Smooth muscle cell of the brain vasculature (primary cell): ENCODE results near the gene ACOT7.

Experiments
- DNase-seq: peaks from one replicate; pipeline ENCODE4 v3.0.0-alpha.2; 2012; ENCODE audit warnings: low read depth, low spot score

The ACOT7 gene

GRCh38 chr1:6347641-6348487 is 45.7 kb downstream of the ACOT7 start:
- no peak for DNase-seq

- DNase-seq = no peak
Measured at GRCh38 chr1:6345460-6345859, 48.1 kb downstream of the ACOT7 start.

GRCh38 chr1:6345009-6345408 is 48.6 kb downstream of the ACOT7 start:
- DNase-seq = no peak

- peak; percentile 57 for DNase-seq
Measured at GRCh38 chr1:6343506-6344405, 49.8 kb downstream of the ACOT7 start.

- DNase-seq = no peak
Measured at GRCh38 chr1:6342056-6342455, 51.5 kb downstream of the ACOT7 start.

- DNase-seq = no peak
Measured at GRCh38 chr1:6338695-6339094, 54.9 kb downstream of the ACOT7 start.

GRCh38 chr1:6336776-6337622 is 56.6 kb downstream of the ACOT7 start:
- DNase-seq = no peak

GRCh38 chr1:6334261-6334993 is 59.1 kb downstream of the ACOT7 start:
- no peak for DNase-seq

GRCh38 chr1:6332821-6333220 is 60.7 kb downstream of the ACOT7 start:
- DNase-seq = no peak

GRCh38 chr1:6331543-6332273 is 61.9 kb downstream of the ACOT7 start:
- no peak for DNase-seq

GRCh38 chr1:6330410-6330911 is 63.1 kb downstream of the ACOT7 start:
- DNase-seq = no peak

GRCh38 chr1:6329851-6330250 is 63.7 kb downstream of the ACOT7 start:
- no peak for DNase-seq

GRCh38 chr1:6329396-6329795 is 64.2 kb downstream of the ACOT7 start:
- no peak for DNase-seq

GRCh38 chr1:6328696-6329095 is 64.9 kb downstream of the ACOT7 start:
- DNase-seq = no peak

- no peak for DNase-seq
Measured at GRCh38 chr1:6328091-6328490, 65.5 kb downstream of the ACOT7 start.

- DNase-seq = no peak
Measured at GRCh38 chr1:6325482-6325881, 68.1 kb downstream of the ACOT7 start.

- DNase-seq = no peak
Measured at GRCh38 chr1:6322161-6322560, 71.4 kb downstream of the ACOT7 start.

GRCh38 chr1:6321205-6321604 is 72.4 kb downstream of the ACOT7 start:
- no peak for DNase-seq

GRCh38 chr1:6317098-6317760 is 76.3 kb downstream of the ACOT7 start:
- DNase-seq = peak; percentile 20
